Naive thymus-derived CD4-positive, alpha-beta T cell (primary cell): ENCODE measurements around the gene CDYL. TPM values are rescaled to one million over a fixed set of nuclear protein-coding genes. Genes with fewer than 3 reads are reported as not detected.

Experiments
- ATAC-seq: fragments of 150-1000 bp; cut with Tn5 transposase; 2 replicates; pipeline ENCODE4 v1.10.0; 2021; ENCODE audit warnings: mild to moderate bottlenecking, moderate library complexity
- CTCF ChIA-PET: fragments of 350-600 bp; sonication (Branson Sonifier 250); formaldehyde crosslinking; loops from one replicate; lab custom pipeline; 2021; ENCODE audit warnings: antibody characterized with exemption; lab: Charles Lee
- POLR2A ChIA-PET: fragments of 350-600 bp; sonication (Branson Sonifier 250); formaldehyde crosslinking; loops from one replicate; lab custom pipeline; 2021; ENCODE audit warnings: antibody characterized with exemption, inconsistent platforms; lab: Charles Lee
- DNase-seq, 9 donors: peaks; one replicate each; pipeline versions ENCODE4 v3.0.0 to v3.0.0-alpha.2; 2020 to 2022; ENCODE audit warnings: mixed read lengths in 1 of 9
- H3K27ac ChIP-seq: one replicate; pipeline ENCODE4 v1.7.0; 2013; ENCODE audit warnings: mild to moderate bottlenecking, low read depth, low read length, moderate library complexity
- H3K27me3 ChIP-seq, 2 donors: one replicate each; pipeline ENCODE4 v1.7.0; 2013; ENCODE audit warnings: low read length in 2 of 2, mild to moderate bottlenecking in 2 of 2, moderate library complexity in 2 of 2; ENCODE audit not compliant: control insufficient read depth in 2 of 2, insufficient read depth in 2 of 2
- H3K36me3 ChIP-seq, 3 experiments: 1 replicate in 2 of 3; 2 replicates in 1 of 3; pipeline ENCODE4 v1.7.0; 2013; ENCODE audit warnings: low read length in 3 of 3, mild to moderate bottlenecking in 3 of 3, moderate library complexity in 1 of 3; ENCODE audit not compliant: insufficient read depth in 3 of 3, control insufficient read depth in 2 of 3
- H3K4me1 ChIP-seq, 2 donors: one replicate each; pipeline ENCODE4 v1.7.0; 2013; ENCODE audit warnings: low read length in 2 of 2, mild to moderate bottlenecking in 2 of 2, moderate library complexity in 1 of 2; ENCODE audit not compliant: control insufficient read depth in 2 of 2, insufficient read depth in 2 of 2
- H3K4me3 ChIP-seq: 2 replicates; pipeline ENCODE4 v1.7.0; 2013; ENCODE audit warnings: mild to moderate bottlenecking, low read length
- H3K9me3 ChIP-seq, 3 experiments: 1 replicate in 2 of 3; 2 replicates in 1 of 3; pipeline ENCODE4 v1.7.0; 2013; ENCODE audit warnings: low read length in 3 of 3; ENCODE audit not compliant: control insufficient read depth in 2 of 3
- H3K27ac Mint-ChIP-seq, 9 donors: one replicate each; pipeline ENCODE4 v1.8.0; 2020 to 2022; ENCODE audit warnings: mixed read lengths in 9 of 9, mild to moderate bottlenecking in 8 of 9, moderate library complexity in 5 of 9, inconsistent platforms in 2 of 9
- H3K27me3 Mint-ChIP-seq, 5 donors: one replicate each; pipeline ENCODE4 v1.8.0; 2021 to 2022; ENCODE audit warnings: mixed read lengths in 5 of 5, mild to moderate bottlenecking in 1 of 5
- H3K36me3 Mint-ChIP-seq, 5 donors: one replicate each; pipeline ENCODE4 v1.8.0; 2020 to 2022; ENCODE audit warnings: mixed read lengths in 5 of 5, mild to moderate bottlenecking in 3 of 5, inconsistent platforms in 1 of 5
- H3K4me1 Mint-ChIP-seq, 7 donors: one replicate each; pipeline ENCODE4 v1.8.0; 2020 to 2022; ENCODE audit warnings: mixed read lengths in 7 of 7, mild to moderate bottlenecking in 3 of 7, inconsistent platforms in 1 of 7
- H3K4me3 Mint-ChIP-seq, 10 donors: one replicate each; pipeline ENCODE4 v1.8.0; 2020 to 2022; ENCODE audit warnings: mild to moderate bottlenecking in 10 of 10, mixed read lengths in 10 of 10, moderate library complexity in 6 of 10, inconsistent platforms in 2 of 10
- H3K9me3 Mint-ChIP-seq, 11 donors: one replicate each; pipeline ENCODE4 v1.8.0; 2020 to 2022; ENCODE audit warnings: mixed read lengths in 11 of 11, mild to moderate bottlenecking in 4 of 11, inconsistent platforms in 1 of 11, moderate library complexity in 1 of 11
- intact Hi-C, 2 donors: fragments of 100-400 bp; cut with micrococcal nuclease; formaldehyde crosslinking; loops; one replicate each; pipeline ENCODE4 v1.15.1; 2023
- polyA plus RNA-seq, 2 donors: library from polyadenylated mRNA; unstranded; fragments of 300-500 nt; fragmentation: Illumina TruSeq; gene quantifications; one replicate each; pipeline ENCODE4 v1.2.3, GENCODE V29; 2021
- total RNA-seq, 6 experiments: library from RNA in 5 of 6; stranded (reverse) in 5 of 6; gene quantifications; 1 replicate in 5 of 6; 2 replicates in 1 of 6; pipeline ENCODE4 v1.2.3 and lab custom pipeline; 2021 to 2026

CDYL gene
- total and polyA plus RNA-seq, 7 experiments from 2014 or later: 3.6 to 43.3 (median 32.3) TPM

DNA sequence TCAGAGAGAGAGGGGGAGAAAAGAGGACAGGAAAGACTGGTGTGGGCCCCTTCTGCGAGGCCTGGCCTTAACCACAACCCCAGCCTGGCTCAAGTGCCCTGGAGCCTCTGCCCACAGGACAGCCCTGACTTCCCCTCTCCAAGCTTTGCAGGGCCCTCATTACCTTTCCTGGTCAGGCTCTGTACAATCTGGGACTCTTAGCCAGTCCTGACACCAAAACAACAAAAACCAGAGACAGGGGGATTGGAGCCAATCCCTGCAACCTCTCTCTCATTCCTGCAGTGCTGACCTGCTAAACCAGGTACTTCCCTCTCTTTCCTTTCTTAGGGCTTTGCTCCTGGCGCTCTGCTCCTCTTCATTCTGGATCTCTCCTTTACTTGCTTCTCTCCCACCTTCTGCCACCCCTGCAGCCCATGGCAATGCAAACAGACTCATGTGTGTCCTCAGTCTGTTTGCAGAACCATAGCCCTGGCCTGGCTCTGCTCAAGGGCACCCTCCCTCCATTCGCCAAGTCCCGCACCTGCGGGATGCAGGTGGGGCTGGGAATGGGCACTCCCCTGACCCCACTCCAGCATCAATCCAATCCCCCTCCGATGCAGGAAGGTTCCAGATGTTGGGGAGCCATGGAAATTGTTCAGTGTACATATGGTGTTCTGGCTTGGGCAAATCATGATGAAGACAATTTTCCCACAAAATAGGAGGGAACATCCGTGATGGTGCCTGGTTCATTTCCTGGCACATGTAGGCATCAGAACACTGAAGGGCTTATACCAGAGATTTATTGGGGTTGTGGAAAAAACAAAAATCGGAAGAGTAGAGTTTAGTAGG, 189.6 kb downstream of the CDYL start:
- POLR2A ChIA-PET: no interaction called here
- H3K9me3 Mint-ChIP-seq: peaks cover 0 to 8% (median 0%) of the 10 kb centered on the region in 11 donors
- no peak for DNase-seq
- H3K4me1 Mint-ChIP-seq: no peaks in the 10 kb centered on the region
- H3K36me3 Mint-ChIP-seq: peaks cover 0 to 3% (median 0%) of the 10 kb centered on the region in 5 donors
- ATAC-seq: no peak
- H3K27me3 ChIP-seq: no peaks in the 10 kb centered on the region
- no peaks in the 10 kb centered on the region for H3K9me3 ChIP-seq
- H3K27ac ChIP-seq: no peak overlapping the region
- H3K27ac Mint-ChIP-seq: peak overlapping the region in 1 of 9 donors; percentile 38
- no peaks in the 10 kb centered on the region for H3K36me3 ChIP-seq
- H3K4me3 ChIP-seq: no peak overlapping the region
- H3K4me3 Mint-ChIP-seq: no peak overlapping the region
- intact Hi-C loops: no loop called here
- peaks cover 0 to 7% (median 4%) of the 10 kb centered on the region in 5 donors for H3K27me3 Mint-ChIP-seq
- H3K4me1 ChIP-seq: no peaks in the 10 kb centered on the region
- CTCF ChIA-PET: no interaction called here

DNA sequence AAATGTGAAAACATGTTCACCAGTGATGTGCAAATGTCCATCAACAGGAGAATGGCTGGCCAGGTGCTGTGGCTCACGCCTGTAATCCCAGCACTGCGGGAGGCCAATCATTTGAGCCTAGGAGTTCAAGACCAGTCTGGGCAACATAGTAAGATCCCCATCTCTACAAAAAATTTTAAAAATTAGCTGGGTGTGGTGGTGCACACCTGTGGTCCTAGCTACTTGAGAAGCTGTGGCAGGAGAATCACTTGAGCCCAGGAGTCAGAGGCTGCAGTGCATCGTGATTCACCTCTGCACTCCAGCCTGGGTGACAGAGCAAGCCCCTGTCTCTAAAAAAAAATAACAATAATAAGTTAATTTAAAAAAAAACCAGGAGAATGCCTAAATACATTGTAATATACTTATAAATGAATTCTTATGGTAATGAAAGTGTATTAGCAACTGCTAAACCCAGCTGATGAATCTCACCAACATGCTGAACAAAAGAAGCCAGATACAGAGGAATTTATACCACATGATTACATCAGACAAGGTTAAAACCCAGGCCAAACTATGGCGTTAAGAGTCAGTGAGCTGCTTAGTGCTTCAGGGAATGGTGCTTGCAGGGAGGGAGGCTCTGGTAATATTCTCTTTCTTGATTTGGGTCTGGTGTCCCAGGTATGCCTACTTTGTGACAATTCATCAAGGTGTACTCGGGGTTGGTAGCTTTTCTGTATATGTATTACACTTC, 191.3 kb downstream of the CDYL start:
- Mint-ChIP-seq H3K27me3 (peaks cover 0 to 13% (median 7%) of the 10 kb centered on the region in 5 donors), H3K9me3 (peaks cover 0 to 2% (median 0%) of the 10 kb centered on the region in 11 donors), H3K27ac (no peak overlapping the region), H3K4me1 (no peaks in the 10 kb centered on the region), H3K36me3 (peaks cover 0 to 3% (median 0%) of the 10 kb centered on the region in 5 donors), H3K4me3 (no peak overlapping the region)
- DNase-seq: no peak
- H3K4me3 ChIP-seq: no peak overlapping the region
- no peak overlapping the region for H3K27ac ChIP-seq
- intact Hi-C loops: no loop called here
- no peaks in the 10 kb centered on the region for H3K9me3 ChIP-seq
- no peak for ATAC-seq
- H3K4me1 ChIP-seq: no peaks in the 10 kb centered on the region
- no peaks in the 10 kb centered on the region for H3K36me3 ChIP-seq
- CTCF ChIA-PET: no interaction called here
- POLR2A ChIA-PET: no interaction called here
- H3K27me3 ChIP-seq: no peaks in the 10 kb centered on the region

DNA sequence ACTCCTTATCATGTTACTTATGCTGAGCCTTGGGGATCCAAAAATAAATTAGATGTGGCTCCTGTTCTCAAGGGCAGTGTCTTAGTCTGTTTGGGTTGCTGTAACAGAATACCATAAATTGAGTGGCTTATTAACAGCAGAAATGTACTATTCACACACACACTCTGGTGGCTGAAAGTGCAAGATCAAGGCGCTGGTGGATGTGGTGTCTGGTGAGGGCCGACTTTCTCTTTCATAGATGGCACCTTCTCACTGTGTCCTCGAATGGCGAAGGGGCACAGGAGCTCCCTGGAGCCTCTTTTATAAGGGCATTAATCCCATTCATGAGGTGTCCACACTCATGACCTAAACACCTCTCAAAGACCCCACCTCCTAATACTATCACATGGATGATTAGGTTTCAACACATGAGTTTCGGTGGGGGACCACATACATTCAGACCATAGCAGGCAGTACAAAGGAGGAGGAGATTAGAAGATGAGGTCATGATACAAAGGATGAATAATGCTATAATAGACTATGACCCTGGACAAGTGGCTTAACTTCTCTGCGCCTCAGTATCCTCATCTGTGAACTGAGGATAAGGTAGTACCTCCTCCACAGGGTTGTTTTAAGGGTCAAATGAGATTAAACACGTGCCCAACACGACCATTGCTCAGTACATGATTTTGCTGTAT, 193.5 kb downstream of the CDYL start:
- Histone ChIP-seq H3K4me3 (no peak overlapping the region), H3K9me3 (no peaks in the 10 kb centered on the region), H3K36me3 (no peaks in the 10 kb centered on the region), H3K27ac (no peak overlapping the region), H3K27me3 (no peaks in the 10 kb centered on the region), H3K4me1 (no peaks in the 10 kb centered on the region)
- H3K27me3 Mint-ChIP-seq: peaks cover 0 to 19% (median 9%) of the 10 kb centered on the region in 5 donors
- H3K4me1 Mint-ChIP-seq: no peaks in the 10 kb centered on the region
- H3K27ac Mint-ChIP-seq: no peak overlapping the region
- H3K36me3 Mint-ChIP-seq: peaks cover 0 to 3% (median 0%) of the 10 kb centered on the region in 5 donors
- intact Hi-C loops: no loop called here
- ATAC-seq: no peak
- ChIA-PET CTCF (no interaction called here), POLR2A (no interaction called here)
- H3K4me3 Mint-ChIP-seq: no peak overlapping the region
- H3K9me3 Mint-ChIP-seq: peaks cover 0 to 2% (median 0%) of the 10 kb centered on the region in 11 donors
- no peak for DNase-seq

DNA sequence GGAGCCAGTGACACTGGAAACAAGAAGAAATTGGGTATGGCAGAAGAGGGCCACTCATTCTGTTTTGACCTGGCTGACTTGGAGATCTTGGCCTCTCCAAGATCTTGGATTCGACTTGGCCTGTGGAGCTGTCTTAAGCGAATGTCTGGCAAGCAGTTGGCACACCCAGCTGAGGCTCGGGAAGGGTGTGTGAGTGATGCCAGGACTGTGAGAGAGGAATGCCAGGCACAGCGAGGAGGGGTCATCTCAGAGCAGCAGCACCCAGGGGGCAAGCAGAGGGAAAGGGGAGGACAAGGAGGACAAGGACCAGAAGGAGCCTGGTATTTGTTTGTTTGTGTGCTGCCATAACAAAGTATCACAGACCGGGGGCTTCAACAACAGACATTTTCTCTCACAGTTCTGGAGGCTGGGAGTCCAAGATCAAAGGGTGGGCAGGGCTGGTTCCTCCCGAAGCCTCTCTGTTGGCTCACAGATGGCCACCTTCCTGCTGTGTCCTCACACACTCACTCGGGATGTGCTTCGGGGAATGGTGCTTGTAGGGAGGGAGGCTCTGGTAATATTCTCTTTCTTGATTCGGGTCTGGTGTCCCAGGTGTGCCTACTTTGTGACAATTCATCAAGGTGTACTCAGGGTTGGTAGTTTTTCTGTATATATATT, 194.7 kb downstream of the CDYL start:
- Mint-ChIP-seq H3K4me1 (no peaks in the 10 kb centered on the region), H3K9me3 (peaks cover 0 to 4% (median 0%) of the 10 kb centered on the region in 11 donors), H3K27ac (no peak overlapping the region), H3K27me3 (peaks cover 0 to 19% (median 7%) of the 10 kb centered on the region in 5 donors), H3K4me3 (no peak overlapping the region), H3K36me3 (peaks cover 0 to 1% (median 0%) of the 10 kb centered on the region in 5 donors)
- H3K36me3 ChIP-seq: no peaks in the 10 kb centered on the region
- CTCF ChIA-PET: no interaction called here
- POLR2A ChIA-PET: no interaction called here
- no peaks in the 10 kb centered on the region for H3K9me3 ChIP-seq
- no peaks in the 10 kb centered on the region for H3K4me1 ChIP-seq
- H3K27me3 ChIP-seq: no peaks in the 10 kb centered on the region
- intact Hi-C loops: no loop called here
- H3K4me3 ChIP-seq: no peak overlapping the region
- no peak for ATAC-seq
- no peak for DNase-seq
- no peak overlapping the region for H3K27ac ChIP-seq

DNA sequence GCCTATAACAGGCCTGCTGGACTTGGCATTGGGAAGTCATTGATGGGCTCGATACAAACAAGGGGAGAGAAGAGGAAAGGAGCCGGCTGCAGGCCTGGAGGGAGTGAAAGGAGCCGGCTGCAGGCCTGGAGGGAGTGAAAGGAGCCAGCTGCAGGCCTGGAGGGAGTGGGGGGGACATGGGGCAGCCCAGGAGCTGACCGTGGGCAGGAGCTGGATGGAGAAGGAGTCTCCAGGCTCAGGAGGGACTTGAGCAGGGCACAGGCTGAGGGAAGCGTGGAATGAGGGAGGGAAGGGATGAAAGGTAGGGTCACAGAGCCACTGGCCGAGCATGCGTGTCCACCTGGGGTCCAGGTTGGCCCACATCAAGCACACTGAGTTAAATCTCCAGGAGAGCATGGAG, 195.6 kb downstream of the CDYL start:
- Histone ChIP-seq H3K4me3 (no peak overlapping the region), H3K9me3 (no peaks in the 10 kb centered on the region), H3K27me3 (no peaks in the 10 kb centered on the region), H3K36me3 (no peaks in the 10 kb centered on the region), H3K4me1 (no peaks in the 10 kb centered on the region), H3K27ac (no peak overlapping the region)
- Mint-ChIP-seq H3K4me1 (no peaks in the 10 kb centered on the region), H3K4me3 (no peak overlapping the region), H3K27me3 (peaks cover 7 to 19% (median 12%) of the 10 kb centered on the region in 5 donors), H3K36me3 (peaks cover 0 to 4% (median 0%) of the 10 kb centered on the region in 5 donors), H3K9me3 (peaks cover 0 to 10% (median 6%) of the 10 kb centered on the region in 11 donors), H3K27ac (no peak overlapping the region)
- ChIA-PET CTCF (no interaction called here), POLR2A (no interaction called here)
- intact Hi-C loops: no loop called here
- DNase-seq (no peak), ATAC-seq (no peak)

DNA sequence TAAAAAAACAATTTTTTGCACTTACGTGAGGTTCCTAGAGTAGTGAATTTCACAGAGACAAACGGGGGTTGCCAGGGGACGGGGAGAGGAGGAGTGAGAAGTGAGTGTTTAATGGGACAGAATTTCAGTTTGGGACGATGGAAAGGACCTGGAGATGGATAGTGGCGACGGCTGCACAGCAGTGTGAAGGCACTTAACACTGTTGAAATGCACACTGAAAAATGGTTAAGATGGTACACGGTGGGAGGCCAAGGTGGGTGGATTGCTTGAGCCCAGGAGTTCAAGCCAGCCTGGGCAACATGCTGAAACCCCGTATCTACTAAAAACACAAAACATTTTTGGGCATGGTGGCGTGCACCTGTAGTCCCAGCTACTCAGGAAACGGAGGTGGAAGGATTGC, 196.2 kb downstream of the CDYL start:
- Mint-ChIP-seq H3K4me1 (no peaks in the 10 kb centered on the region), H3K27me3 (peaks cover 7 to 19% (median 17%) of the 10 kb centered on the region in 5 donors), H3K36me3 (peaks cover 0 to 7% (median 0%) of the 10 kb centered on the region in 5 donors)

More for the DNA sequence above, 196.2 kb downstream of the CDYL start:
- POLR2A ChIA-PET: no interaction called here
- CTCF ChIA-PET: no interaction called here
- intact Hi-C loops: no loop called here
- Histone ChIP-seq H3K27ac (no peak overlapping the region), H3K9me3 (no peaks in the 10 kb centered on the region), H3K4me1 (no peaks in the 10 kb centered on the region), H3K36me3 (no peaks in the 10 kb centered on the region), H3K4me3 (no peak overlapping the region), H3K27me3 (no peaks in the 10 kb centered on the region)
- H3K27ac Mint-ChIP-seq: no peak overlapping the region
- no peak overlapping the region for H3K4me3 Mint-ChIP-seq
- ATAC-seq: no peak
- H3K9me3 Mint-ChIP-seq: peaks cover 0 to 16% (median 11%) of the 10 kb centered on the region in 11 donors
- DNase-seq: no peak
